Measurements from ENCODE around the gene ZNF337. TPM values are rescaled to one million over a fixed set of nuclear protein-coding genes. Genes with fewer than 3 reads are reported as not detected.

Gene ZNF337
- total RNA-seq, 1 donor from 2014 or later = 13.0 TPM

DNA sequence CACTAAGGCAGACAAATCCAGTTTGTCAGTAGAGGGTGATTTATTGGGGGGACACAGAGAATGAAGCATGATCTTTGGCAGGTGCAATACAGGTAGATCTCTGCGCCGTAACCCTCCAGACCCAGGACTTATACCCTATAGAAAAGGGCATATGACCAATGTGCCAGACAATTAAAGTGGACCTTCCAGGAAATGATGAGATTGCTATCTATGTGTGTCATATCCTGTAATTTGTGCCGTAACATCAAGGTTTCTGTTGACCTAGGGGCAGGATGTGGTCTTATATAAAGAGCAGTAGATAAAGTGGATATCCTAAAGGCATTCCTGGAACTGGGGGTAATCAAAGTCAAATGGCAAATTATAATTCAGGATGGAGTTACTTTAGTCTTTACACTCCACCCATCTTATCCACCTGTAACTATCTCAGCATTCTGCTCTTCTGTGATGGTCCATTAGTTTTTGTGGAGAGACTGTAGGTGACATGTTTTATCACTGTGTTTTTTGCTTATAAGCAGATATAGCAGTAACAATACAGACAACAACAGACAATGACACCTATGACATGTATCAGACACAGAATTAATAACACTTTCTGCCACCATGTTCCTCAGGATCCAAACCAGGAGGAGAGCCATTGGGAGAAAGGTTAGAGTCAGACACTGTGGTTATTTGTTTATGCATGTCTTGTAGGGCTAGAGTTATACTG, 43.1 kb upstream of the ZNF337 start:
- Histone ChIP-seq H3K27me3 (ENCODE audit: control insufficient read depth, insufficient read depth, low read length) (no peaks in the 10 kb centered on the region), H3K36me3 (ENCODE audit: control insufficient read depth, insufficient read depth, low read length) (no peaks in the 10 kb centered on the region), H3K4me3 (ENCODE audit: low read depth, low read length) (no peak overlapping the region)
- no peak for DNase-seq (ENCODE audit: low read depth)
- TF ChIP-seq, protein P1, sequence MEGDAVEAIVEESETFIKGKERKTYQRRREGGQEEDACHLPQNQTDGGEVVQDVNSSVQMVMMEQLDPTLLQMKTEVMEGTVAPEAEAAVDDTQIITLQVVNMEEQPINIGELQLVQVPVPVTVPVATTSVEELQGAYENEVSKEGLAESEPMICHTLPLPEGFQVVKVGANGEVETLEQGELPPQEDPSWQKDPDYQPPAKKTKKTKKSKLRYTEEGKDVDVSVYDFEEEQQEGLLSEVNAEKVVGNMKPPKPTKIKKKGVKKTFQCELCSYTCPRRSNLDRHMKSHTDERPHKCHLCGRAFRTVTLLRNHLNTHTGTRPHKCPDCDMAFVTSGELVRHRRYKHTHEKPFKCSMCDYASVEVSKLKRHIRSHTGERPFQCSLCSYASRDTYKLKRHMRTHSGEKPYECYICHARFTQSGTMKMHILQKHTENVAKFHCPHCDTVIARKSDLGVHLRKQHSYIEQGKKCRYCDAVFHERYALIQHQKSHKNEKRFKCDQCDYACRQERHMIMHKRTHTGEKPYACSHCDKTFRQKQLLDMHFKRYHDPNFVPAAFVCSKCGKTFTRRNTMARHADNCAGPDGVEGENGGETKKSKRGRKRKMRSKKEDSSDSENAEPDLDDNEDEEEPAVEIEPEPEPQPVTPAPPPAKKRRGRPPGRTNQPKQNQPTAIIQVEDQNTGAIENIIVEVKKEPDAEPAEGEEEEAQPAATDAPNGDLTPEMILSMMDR (IDR thresholded peaks at IDR 0.05; ENCODE audit: insufficient read depth, low read length, poor library complexity, severe bottlenecking) = no peak

DNA sequence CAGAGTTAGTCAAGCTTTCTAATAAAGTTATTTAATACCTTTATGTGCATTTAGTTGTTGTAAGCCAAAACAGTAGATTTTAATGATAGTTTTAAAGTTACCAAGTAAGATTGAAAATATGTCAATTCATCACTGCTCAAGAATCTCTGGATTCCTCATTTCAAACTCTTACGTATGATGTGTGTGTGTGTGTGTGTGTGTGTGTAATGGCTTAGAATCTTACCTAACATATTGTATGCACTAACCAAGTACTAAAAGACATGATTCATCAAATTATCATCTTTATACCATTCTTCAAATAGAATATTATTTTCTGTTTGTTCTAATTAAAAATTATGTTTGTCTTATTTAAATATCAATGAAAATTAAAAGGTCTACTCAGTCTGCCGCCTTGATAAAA, 41.5 kb upstream of the ZNF337 start:
- Histone ChIP-seq H3K27me3 (ENCODE audit: control insufficient read depth, insufficient read depth, low read length) (no peaks in the 10 kb centered on the region), H3K4me3 (ENCODE audit: low read depth, low read length) (no peak overlapping the region), H3K36me3 (ENCODE audit: control insufficient read depth, insufficient read depth, low read length) (no peaks in the 10 kb centered on the region)
- DNase-seq (ENCODE audit: low read depth) = no peak
- TF ChIP-seq, protein P1 (IDR thresholded peaks at IDR 0.05; ENCODE audit: insufficient read depth, low read length, poor library complexity, severe bottlenecking) = no peak

DNA sequence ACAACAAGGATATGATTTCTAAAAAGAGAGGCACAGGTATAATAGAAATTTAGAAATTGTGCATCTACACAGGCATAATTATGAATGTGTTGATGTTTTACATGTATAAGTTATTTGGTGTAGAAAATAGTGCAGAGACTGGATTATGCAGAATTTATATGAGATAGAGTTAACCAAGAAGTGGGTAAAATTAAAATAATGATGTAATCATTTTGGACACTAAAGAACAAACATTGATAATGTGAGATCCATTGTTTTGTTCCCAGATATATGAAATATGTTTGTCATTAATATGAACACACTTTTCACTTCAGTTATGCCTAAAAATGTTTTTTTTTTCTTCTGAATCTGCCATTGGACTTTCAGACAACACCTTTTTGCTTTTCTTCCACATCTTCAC, 37.2 kb upstream of the ZNF337 start:
- Histone ChIP-seq H3K36me3 (ENCODE audit: control insufficient read depth, insufficient read depth, low read length) (no peaks in the 10 kb centered on the region), H3K4me3 (ENCODE audit: low read depth, low read length) (no peak overlapping the region), H3K27me3 (ENCODE audit: control insufficient read depth, insufficient read depth, low read length) (no peaks in the 10 kb centered on the region)
- TF ChIP-seq, protein P1 (IDR thresholded peaks at IDR 0.05; ENCODE audit: insufficient read depth, low read length, poor library complexity, severe bottlenecking) = no peak
- no peak for DNase-seq (ENCODE audit: low read depth)

DNA sequence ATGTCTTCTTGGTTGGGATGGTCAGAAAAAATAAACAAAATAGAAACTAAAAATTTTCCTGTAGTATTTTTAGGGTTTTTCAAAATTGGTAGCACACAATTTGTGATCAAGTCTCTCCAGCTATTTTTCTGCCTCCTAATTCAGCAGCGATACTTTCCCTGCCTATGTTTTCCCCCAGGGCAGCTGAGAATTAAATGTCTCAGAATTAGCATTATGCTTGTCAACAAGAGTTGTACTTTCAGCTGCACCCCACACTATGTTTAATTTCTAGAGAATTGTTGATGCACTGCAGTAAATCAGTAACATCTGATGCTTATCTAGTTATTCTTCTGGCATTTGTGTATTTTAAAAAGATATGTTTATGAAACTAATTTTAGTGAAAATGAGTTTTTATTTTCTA, 34.2 kb upstream of the ZNF337 start:
- DNase-seq (ENCODE audit: low read depth) = no peak
- H3K27me3 ChIP-seq (ENCODE audit: control insufficient read depth, insufficient read depth, low read length) = no peaks in the 10 kb centered on the region
- no peak overlapping the region for H3K4me3 ChIP-seq (ENCODE audit: low read depth, low read length)
- TF ChIP-seq, protein P1 (IDR thresholded peaks at IDR 0.05; ENCODE audit: insufficient read depth, low read length, poor library complexity, severe bottlenecking) = no peak
- H3K36me3 ChIP-seq (ENCODE audit: control insufficient read depth, insufficient read depth, low read length) = no peaks in the 10 kb centered on the region

DNA sequence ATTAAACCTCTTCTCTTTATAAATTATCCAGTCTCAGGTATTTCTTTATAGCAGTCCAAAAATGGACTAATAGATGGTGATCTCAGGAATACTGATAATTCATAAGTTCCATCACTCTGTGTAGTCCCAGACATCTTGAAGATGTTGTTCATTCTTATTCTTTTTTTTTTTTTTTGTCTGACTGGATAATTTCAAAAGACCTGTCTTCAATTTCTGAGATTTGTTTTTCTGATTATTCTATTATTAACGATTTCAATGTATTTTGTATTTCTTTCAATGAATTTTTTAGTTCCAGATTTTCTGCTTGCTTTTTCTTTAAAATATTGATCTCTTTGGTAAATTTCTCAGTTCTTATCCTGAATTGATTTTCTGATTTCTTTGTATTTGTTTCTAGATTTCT, 29.7 kb upstream of the ZNF337 start:
- TF ChIP-seq, protein P1 (IDR thresholded peaks at IDR 0.05; ENCODE audit: insufficient read depth, low read length, poor library complexity, severe bottlenecking) = no peak
- no peaks in the 10 kb centered on the region for H3K27me3 ChIP-seq (ENCODE audit: control insufficient read depth, insufficient read depth, low read length)
- no peaks in the 10 kb centered on the region for H3K36me3 ChIP-seq (ENCODE audit: control insufficient read depth, insufficient read depth, low read length)
- H3K4me3 ChIP-seq (ENCODE audit: low read depth, low read length) = no peak overlapping the region
- DNase-seq (ENCODE audit: low read depth) = no peak

DNA sequence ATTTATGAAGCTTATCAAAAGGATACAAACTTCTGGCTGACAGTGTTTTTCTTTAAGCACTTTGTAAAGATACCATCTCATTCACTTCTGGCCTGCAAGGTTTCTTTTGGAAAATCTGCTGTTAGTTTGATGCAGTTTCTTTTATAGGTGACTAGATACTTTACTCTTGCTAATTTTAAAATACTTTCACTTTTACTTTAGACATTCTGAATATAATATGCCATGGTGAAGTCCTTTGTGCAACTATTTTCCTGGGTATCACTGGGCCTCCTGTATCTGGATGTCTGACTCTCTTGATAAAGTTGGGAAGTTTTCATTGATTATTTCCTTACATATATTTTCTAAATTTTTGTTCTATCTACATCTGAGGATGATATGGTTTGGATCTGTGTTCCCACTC, 29.0 kb upstream of the ZNF337 start:
- no peak for DNase-seq (ENCODE audit: low read depth)
- no peak overlapping the region for H3K4me3 ChIP-seq (ENCODE audit: low read depth, low read length)
- H3K36me3 ChIP-seq (ENCODE audit: control insufficient read depth, insufficient read depth, low read length) = no peaks in the 10 kb centered on the region
- TF ChIP-seq, protein P1 (IDR thresholded peaks at IDR 0.05; ENCODE audit: insufficient read depth, low read length, poor library complexity, severe bottlenecking) = no peak
- no peaks in the 10 kb centered on the region for H3K27me3 ChIP-seq (ENCODE audit: control insufficient read depth, insufficient read depth, low read length)

Data from kidney epithelial cell (primary cell).